AG04450 (cell line): ENCODE measurements around the gene ZIC1. TPM values are rescaled to one million over a fixed set of nuclear protein-coding genes. Genes with fewer than 3 reads are reported as not detected.

Experiments
- CTCF ChIA-PET: fragments of 300-600, 350-600 bp; formaldehyde crosslinking; extraction: SDS; loops from one replicate; lab custom pipeline; 2022; ENCODE audit warnings: antibody characterized with exemption, inconsistent platforms; lab: Charles Lee
- POLR2A ChIA-PET: fragments of 350-600 bp; formaldehyde crosslinking; extraction: SDS; loops from one replicate; lab custom pipeline; 2021; ENCODE audit warnings: antibody characterized with exemption, inconsistent platforms; lab: Yijun Ruan, JAX
- DNase-seq: peaks from one replicate; pipeline ENCODE4 v3.0.0-alpha.2; 2011; ENCODE audit warnings: low read depth, low spot score
- H3K27ac ChIP-seq: one replicate; pipeline ENCODE4 v1.5.1; 2012; ENCODE audit warnings: low read depth, low read length, control low read depth
- H3K27me3 ChIP-seq: one replicate; pipeline ENCODE4 v1.6.0; 2012; ENCODE audit warnings: low read length; ENCODE audit not compliant: control insufficient read depth, insufficient read depth
- H3K4me3 ChIP-seq: 2 replicates; pipeline ENCODE4 v1.5.1; 2011; ENCODE audit warnings: mild to moderate bottlenecking, low read depth, low read length, control low read depth
- H3K9me3 ChIP-seq: 2 replicates; pipeline ENCODE4 v1.5.1; 2012; ENCODE audit warnings: low read length; ENCODE audit not compliant: control insufficient read depth, insufficient read depth
- CTCF ChIP-seq: IDR thresholded peaks from 2 replicates; pipeline ENCODE4 v1.5.1; 2011; ENCODE audit warnings: low read depth, low read length, control low read depth, inconsistent platforms
- polyA plus RNA-seq: library from polyadenylated mRNA; depleted of rRNA; stranded (reverse); fragments of >200 nt; gene quantifications from 2 replicates; pipeline ENCODE4 v1.2.3, GENCODE V29; 2011

The ZIC1 gene
- polyA plus RNA-seq, 1 experiment: not detected

DNA sequence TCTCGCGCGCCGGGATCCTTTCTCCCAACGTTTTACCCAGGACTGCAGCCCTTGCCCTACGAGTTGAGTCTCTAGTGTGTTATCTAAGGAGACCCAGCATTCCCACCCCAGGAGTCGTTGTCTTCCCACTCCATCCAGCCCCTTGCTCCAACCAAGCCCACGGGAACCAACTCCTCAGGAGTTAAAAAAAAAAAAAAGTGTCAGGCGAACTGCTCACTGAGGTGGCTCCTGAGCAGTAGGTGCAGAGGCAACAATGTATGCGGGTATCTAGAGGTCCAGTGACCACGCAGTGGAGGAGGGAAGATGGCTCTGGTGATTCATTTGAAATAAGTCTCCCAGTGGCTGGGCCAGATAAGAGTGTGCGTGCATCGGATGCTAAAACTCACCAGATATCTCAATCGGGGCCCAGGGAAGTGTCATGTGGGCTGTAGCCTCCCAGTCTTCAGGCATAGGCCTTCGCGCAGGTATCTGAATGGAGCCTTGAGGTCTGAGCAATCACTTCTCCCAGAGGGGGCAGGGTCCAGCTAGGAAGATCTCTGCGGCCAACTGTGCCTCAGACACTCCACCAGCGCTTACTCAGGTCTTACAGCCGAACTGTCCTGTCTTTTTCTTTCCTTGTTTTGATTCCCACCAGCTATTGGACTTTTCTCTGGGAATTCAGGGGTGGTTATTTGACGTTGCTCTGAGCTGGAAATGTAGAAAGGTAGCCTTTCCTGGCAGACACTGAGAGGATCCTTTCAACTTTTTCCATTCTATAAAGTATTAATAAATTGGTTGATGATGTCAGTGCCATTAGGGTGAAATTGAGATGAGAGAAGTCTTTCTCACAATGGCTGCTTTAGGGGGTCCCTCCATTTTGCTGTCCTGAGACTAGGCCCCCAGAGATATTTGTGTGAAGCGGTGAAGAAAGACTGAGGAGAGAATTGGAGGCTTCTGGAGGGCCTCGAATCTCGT, 23.8 kb upstream of the ZIC1 start:
- no peak for TF ChIP-seq CTCF
- Histone ChIP-seq H3K27ac (no peak overlapping the region), H3K9me3 (peaks cover 9% of the 10 kb centered on the region; the same call in 1 of the 2 replicates), H3K4me3 (no peak overlapping the region), H3K27me3 (peaks cover 95% of the 10 kb centered on the region)
- CTCF ChIA-PET: interaction anchor here (1.0 kb wide), 1 partner anchor 13 kb away, joined by 3 read pairs; no protein-coding TSS in a partner anchor
- no peak for DNase-seq
- POLR2A ChIA-PET: no interaction called here

- H3K27me3 ChIP-seq: peaks cover 98% of the 10 kb centered on the region
- no peak overlapping the region for H3K4me3 ChIP-seq
- no peak for DNase-seq
- no peak for TF ChIP-seq CTCF
- POLR2A ChIA-PET: no interaction called here
- CTCF ChIA-PET: no interaction called here
- H3K27ac ChIP-seq: no peak overlapping the region
- H3K9me3 ChIP-seq: peaks cover 12% of the 10 kb centered on the region
These were observed 21.8 kb upstream of the ZIC1 start for GRCh38 chr3:147387291-147387884.

DNA sequence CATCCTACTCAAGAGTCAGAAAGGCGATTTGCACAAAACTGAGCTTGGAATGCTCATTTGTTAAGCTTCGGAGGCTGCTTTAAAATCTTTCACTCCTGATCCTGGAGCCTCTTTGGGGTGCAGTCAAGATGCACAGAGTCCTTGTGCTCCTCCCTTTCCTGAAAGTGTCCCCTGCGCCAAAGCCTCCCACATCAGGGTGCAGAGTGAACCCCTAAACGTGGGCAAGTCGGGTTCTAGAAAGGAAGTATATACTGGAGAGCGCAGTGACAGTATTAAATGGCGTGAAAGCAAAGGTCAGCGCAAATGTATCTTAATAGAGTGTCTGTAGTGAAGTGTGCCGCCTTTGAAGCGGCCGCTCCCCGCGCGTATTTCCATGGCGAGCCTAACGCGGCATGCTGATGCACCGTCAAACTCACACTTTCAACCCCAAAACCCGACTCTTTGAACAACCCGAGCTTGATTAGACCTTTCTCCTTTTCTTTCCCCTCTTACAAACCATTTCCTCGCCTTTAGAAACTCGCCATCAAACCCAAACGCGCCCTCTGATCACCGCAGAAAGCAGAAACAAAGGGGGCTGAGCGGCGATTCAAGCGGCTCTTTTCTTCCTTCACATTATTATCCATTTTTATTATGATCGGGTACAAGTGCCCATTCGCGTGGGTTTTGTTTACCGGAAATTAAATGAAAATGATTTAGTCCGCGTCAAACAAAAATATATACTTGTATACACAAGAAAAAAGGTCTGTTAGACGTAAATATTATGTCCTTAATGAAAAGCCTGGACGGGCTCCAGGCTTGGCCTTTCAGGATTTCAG, 21.1 kb upstream of the ZIC1 start:
- ChIA-PET POLR2A (no interaction called here), CTCF (no interaction called here)
- Histone ChIP-seq H3K27ac (no peak overlapping the region), H3K27me3 (peaks cover 98% of the 10 kb centered on the region), H3K4me3 (no peak overlapping the region), H3K9me3 (peaks cover 15% of the 10 kb centered on the region)
- TF ChIP-seq CTCF: no peak
- DNase-seq: no peak

- Histone ChIP-seq H3K4me3 (no peak overlapping the region), H3K9me3 (peaks cover 20% of the 10 kb centered on the region), H3K27me3 (peaks cover 97% of the 10 kb centered on the region), H3K27ac (no peak overlapping the region)
- ChIA-PET CTCF (no interaction called here), POLR2A (no interaction called here)
- DNase-seq: no peak
- no peak for TF ChIP-seq CTCF
These were observed 20.2 kb upstream of the ZIC1 start for GRCh38 chr3:147388700-147389580.
